Measurements from ENCODE around the gene OPRL1.

DNA sequence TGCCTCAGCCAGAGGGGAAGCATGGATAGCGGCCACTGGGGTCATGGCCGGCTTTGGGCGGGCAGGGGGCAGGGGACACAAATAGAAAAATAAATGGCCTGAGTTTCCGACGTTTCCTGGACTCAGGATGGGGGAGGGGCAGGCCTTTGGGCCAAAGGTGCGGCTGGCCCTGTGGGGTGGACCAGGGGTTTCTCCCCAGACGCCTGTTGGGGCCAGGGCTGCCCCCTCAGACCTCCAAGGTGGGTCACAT is 23.3 kb upstream of the OPRL1 start:
- no peak for TF ChIP-seq CTCF (IDR thresholded peaks at IDR 0.05; ENCODE audit: insufficient read depth, low read length, poor library complexity, severe bottlenecking)
- TF ChIP-seq EZH2phosphoT487 (conservative IDR thresholded peaks at IDR 0.05; ENCODE audit: low read length): no peak
